OCI-LY3 (cell line): ENCODE results near the gene CDH4.
"Not testable (repeated sequence)": the region's sequence is repeated elsewhere in the genome, so short reads cannot be mapped to it uniquely, and the experiment has no call there.

Source experiments
- H2AFZ ChIP-seq: fragments of 200-600, 300-600 bp; shearing (Covaris generic); 2 replicates; pipeline ENCODE4 v1.6.0; 2014; ENCODE audit warnings: antibody characterized with exemption, low read depth, low read length
- H3K27ac ChIP-seq: fragments of 200-600, 300-600 bp; sonication (generic); 2 replicates; pipeline ENCODE4 v1.5.1; 2014; ENCODE audit warnings: mild to moderate bottlenecking, low read length, moderate library complexity, mixed read lengths
- H3K27me3 ChIP-seq: fragments of 200-600, 300-600 bp; sonication (generic); 2 replicates; pipeline ENCODE4 v1.6.1; 2014; ENCODE audit warnings: low read depth, low read length, mixed read lengths
- H3K36me3 ChIP-seq: fragments of 200-600, 300-600 bp; sonication (generic); replicated peaks from 2 replicates; pipeline ENCODE3; 2014; ENCODE audit warnings: low read depth, low read length, mixed read lengths
- H3K4me1 ChIP-seq: fragments of 300-600, 200-600 bp; sonication (generic); 2 replicates; pipeline ENCODE4 v1.6.1; 2014; ENCODE audit warnings: low read length, mixed read lengths
- H3K4me2 ChIP-seq: fragments of 200-600, 300-600 bp; sonication (generic); 2 replicates; pipeline ENCODE4 v1.6.1; 2014; ENCODE audit warnings: low read length, mixed read lengths
- H3K4me3 ChIP-seq: fragments of 300-600, 200-600 bp; sonication (generic); 2 replicates; pipeline ENCODE4 v1.5.1; 2014; ENCODE audit warnings: antibody characterized with exemption, mild to moderate bottlenecking, low read length, moderate library complexity
- H3K79me2 ChIP-seq: fragments of 300-600, 200-600 bp; shearing (Covaris generic); 2 replicates; pipeline ENCODE4 v1.6.1; 2014; ENCODE audit warnings: mild to moderate bottlenecking, low read length, mixed read lengths
- H3K9ac ChIP-seq: fragments of 300-600, 200-600 bp; shearing (Covaris generic); 2 replicates; pipeline ENCODE4 v1.6.0; 2014; ENCODE audit warnings: mild to moderate bottlenecking, low read length, moderate library complexity
- H3K9me3 ChIP-seq: fragments of 200-600, 300-600 bp; shearing (Covaris generic); 2 replicates; pipeline ENCODE4 v1.6.1; 2014; ENCODE audit warnings: low read length, mixed read lengths; ENCODE audit not compliant: insufficient read depth
- H4K20me1 ChIP-seq: fragments of 200-600, 300-600 bp; sonication (generic); 2 replicates; pipeline ENCODE4 v1.6.1; 2016; ENCODE audit warnings: low read length, mixed read lengths; ENCODE audit not compliant: insufficient read depth
- EZH2phosphoT487 ChIP-seq: fragments of 200-600 bp; shearing (Covaris generic); IDR thresholded peaks from 2 replicates; pipeline ENCODE4 v1.6.1; 2018; ENCODE audit warnings: antibody characterized with exemption, mixed run types, low read depth
- TF ChIP-seq, protein P1 (sequence below): fragments of 200-600, 300-600 bp; sonication (generic); IDR thresholded peaks from 2 replicates; pipeline ENCODE4 v1.5.1; 2014; ENCODE audit warnings: antibody characterized with exemption, low read length, low read depth

Gene CDH4

GRCh38 chr20:61424011-61424627 lies 172.1 kb downstream of the CDH4 start:
- Histone ChIP-seq H3K9me3 (no peaks in the 10 kb centered on the region; the same call in 1 of the 2 replicates), H3K27me3 (no peaks in the 10 kb centered on the region), H4K20me1 (no peaks in the 10 kb centered on the region), H3K9ac (no peak overlapping the region), H3K36me3 (no peaks in the 10 kb centered on the region), H3K4me2 (no peak overlapping the region), H3K79me2 (no peaks in the 10 kb centered on the region), H3K4me1 (no peaks in the 10 kb centered on the region), H3K4me3 (no peak overlapping the region), H2AFZ (no peak overlapping the region), H3K27ac (no peak overlapping the region)
- no peak for TF ChIP-seq EZH2phosphoT487
- TF ChIP-seq, protein P1, sequence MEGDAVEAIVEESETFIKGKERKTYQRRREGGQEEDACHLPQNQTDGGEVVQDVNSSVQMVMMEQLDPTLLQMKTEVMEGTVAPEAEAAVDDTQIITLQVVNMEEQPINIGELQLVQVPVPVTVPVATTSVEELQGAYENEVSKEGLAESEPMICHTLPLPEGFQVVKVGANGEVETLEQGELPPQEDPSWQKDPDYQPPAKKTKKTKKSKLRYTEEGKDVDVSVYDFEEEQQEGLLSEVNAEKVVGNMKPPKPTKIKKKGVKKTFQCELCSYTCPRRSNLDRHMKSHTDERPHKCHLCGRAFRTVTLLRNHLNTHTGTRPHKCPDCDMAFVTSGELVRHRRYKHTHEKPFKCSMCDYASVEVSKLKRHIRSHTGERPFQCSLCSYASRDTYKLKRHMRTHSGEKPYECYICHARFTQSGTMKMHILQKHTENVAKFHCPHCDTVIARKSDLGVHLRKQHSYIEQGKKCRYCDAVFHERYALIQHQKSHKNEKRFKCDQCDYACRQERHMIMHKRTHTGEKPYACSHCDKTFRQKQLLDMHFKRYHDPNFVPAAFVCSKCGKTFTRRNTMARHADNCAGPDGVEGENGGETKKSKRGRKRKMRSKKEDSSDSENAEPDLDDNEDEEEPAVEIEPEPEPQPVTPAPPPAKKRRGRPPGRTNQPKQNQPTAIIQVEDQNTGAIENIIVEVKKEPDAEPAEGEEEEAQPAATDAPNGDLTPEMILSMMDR, result no peak

DNA sequence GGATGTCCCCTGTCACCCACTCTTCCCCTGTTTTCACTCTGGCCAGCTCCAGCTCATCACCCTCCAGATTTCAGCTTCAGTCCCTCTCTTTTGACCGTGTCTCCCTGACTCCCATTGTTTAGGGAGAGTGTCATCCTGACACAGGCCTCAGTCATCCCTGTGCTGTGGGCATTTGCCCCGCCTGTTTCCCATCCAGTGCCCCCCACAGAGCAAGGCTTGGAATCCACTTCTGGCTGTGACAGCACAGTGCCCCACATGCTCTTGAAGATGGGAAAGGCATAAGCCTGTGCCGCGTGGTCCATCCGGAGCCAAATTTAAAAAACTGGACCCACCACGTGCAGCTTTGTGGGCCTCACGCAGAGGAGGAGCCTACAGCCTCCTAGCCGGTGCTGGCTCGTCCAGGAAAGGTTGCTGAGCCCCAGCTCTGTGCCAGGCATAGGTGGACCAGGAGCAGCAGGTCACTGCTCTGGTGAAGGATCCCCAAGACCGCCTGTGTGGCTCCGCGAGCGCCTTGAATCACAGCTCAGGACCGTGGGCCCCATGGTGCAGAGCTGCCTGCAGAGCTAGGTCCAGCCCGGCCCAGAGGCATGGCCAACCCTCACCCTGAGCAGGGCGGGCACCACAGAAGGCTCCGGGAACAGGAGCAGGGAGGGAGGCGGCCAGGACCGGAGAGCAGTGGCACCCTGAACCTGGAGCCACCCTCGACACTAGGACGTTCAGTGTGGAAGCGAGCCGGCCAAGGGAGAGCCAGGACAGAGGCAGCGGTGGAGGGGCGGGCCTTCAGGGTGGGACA lies 172.8 kb downstream of the CDH4 start:
- H3K36me3 ChIP-seq, result no peaks in the 10 kb centered on the region
- H3K27me3 ChIP-seq, result no peaks in the 10 kb centered on the region
- no peak overlapping the region for H2AFZ ChIP-seq
- H3K4me3 ChIP-seq, result no peak overlapping the region
- H3K9me3 ChIP-seq, result no peaks in the 10 kb centered on the region; the same call in 1 of the 2 replicates
- H3K79me2 ChIP-seq, result no peaks in the 10 kb centered on the region
- H4K20me1 ChIP-seq, result no peaks in the 10 kb centered on the region
- no peak overlapping the region for H3K9ac ChIP-seq
- TF ChIP-seq, protein P1, result no peak
- no peak for TF ChIP-seq EZH2phosphoT487
- no peak overlapping the region for H3K27ac ChIP-seq
- no peaks in the 10 kb centered on the region for H3K4me1 ChIP-seq
- H3K4me2 ChIP-seq, result no peak overlapping the region

DNA sequence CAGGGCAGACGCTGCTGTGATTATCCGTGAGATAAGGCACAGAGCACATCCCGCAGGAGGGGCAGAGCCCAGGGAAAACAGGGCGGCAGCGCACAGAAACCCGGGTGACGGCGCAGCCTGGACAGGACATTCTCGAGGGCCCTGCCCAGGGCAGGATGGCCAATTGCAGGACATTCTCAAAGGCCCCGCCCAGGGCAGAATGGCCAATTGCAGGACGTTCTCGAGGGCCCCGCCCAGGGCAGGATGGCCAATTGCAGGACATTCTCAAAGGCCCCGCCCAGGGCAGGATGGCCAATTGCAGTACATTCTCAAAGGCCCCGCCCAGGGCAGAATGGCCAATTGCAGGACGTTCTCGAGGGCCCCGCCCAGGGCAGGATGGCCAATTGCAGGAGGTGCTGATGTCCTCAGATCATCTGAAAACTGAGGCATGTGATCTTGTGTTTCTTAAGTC lies 173.5 kb downstream of the CDH4 start:
- H3K9me3 ChIP-seq, H3K79me2 ChIP-seq, H3K4me2 ChIP-seq, H3K27me3 ChIP-seq, H3K4me3 ChIP-seq, H3K27ac ChIP-seq, H3K9ac ChIP-seq, H2AFZ ChIP-seq, H4K20me1 ChIP-seq, H3K36me3 ChIP-seq, H3K4me1 ChIP-seq: not testable (repeated sequence)

DNA sequence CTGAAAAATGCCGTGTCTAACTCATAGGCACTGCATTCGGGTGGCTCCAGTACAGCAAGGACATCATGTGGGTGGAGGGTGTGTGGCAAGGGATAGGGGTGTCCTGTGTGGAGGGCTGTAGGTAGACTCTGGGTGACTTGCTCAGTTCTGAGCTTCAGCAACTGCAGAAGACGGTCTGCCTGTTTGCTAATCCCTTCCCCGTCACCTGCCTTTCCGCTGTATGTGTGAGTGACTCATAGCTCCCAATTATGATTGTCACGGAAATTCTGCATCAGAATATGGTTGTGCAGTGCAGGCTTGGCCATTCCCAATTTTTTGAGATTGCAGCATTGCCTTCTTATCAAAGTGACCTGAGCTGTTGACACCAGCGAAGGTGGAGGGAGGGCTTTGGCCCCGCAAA lies 174.3 kb downstream of the CDH4 start:
- no peak for TF ChIP-seq EZH2phosphoT487
- TF ChIP-seq, protein P1, result no peak
- Histone ChIP-seq H4K20me1 (no peaks in the 10 kb centered on the region), H3K27ac (no peak overlapping the region), H3K79me2 (no peaks in the 10 kb centered on the region), H3K4me2 (no peak overlapping the region), H3K4me3 (no peak overlapping the region), H3K27me3 (no peaks in the 10 kb centered on the region), H3K9me3 (no peaks in the 10 kb centered on the region; the same call in 1 of the 2 replicates), H2AFZ (no peak overlapping the region), H3K4me1 (no peaks in the 10 kb centered on the region), H3K9ac (no peak overlapping the region), H3K36me3 (no peaks in the 10 kb centered on the region)
